ENCODE data around the gene SCG5.

SCG5 gene

DNA sequence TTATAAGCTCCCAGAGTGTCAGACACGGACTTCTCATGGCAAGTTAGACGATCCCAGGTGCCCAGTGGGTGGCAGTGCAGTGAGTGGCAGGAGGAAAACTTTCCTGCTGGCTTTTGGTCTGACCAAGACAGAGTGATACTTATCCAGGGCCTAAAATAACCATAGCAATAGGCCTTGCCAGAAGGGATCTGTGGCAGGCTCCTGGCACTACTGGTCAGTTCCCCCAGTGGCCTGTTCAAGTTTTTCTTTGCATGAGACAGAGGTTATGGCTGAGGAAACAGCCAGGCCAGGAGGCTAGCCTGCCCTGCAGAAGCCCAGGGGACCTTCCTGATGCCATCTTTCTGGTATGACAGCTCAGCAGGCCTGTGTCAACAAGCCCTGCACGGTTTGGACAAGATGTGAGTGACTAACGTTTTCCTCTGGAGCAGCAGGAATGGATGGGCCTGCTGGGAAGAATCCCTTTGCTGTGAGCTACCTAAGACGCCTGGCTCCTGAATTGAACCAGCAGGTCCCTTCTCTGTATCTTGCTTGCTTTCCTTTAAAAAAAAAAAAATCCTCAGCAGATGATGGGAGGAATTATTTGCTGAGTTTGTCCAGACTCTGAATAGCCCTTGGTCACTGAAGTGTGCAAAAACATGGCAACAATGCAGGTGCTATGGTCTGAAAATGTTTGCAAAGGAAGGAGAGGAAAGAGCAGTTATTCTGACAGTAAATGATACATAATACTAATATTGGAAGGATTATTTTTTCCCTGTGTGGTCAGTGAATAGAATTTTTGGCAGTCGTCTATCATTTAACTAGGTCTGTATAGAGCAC lies 18.0 kb downstream of the SCG5 start:
- DNase-seq (ENCODE audit: low spot score), result no peak

DNA sequence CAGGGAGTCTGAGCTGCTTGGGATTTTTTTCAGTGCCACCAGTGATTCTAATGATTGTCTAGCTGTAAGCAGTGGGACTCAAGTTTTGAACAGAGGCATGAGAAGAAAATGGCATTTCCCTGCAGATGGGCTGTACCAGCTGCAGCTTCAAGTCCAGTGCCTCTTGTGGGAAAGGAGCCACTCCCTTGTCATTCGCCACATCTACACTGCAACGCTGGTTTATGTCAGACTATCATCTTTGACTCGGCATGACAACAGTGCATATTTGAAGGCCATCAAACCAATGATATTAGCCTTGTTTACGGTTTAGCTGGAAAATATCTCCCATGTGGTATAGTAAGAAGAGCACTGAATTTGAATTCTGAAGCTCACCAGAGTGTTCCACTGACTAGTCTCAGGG lies 22.2 kb downstream of the SCG5 start:
- DNase-seq (ENCODE audit: low spot score), result no peak

DNA sequence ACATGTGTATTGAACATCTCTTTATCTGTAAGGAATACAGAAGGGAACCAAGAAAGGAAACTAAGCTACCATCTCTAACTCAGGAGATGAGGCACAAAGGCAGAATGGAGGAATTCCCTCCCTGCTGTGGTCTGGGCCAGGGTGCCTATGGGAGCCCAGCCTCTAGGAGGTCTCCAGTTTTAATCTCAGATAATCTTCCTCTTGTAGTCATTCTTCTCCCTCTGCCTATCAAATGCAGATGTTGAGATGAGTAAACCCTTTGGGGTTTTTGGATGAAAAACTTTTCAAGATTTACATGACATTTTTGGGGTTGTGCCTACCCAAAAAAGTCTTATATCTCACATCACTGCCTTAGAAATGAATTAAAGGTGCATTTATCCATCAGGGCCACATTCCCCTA lies 23.3 kb downstream of the SCG5 start:
- no peak for DNase-seq (ENCODE audit: low spot score)

DNA sequence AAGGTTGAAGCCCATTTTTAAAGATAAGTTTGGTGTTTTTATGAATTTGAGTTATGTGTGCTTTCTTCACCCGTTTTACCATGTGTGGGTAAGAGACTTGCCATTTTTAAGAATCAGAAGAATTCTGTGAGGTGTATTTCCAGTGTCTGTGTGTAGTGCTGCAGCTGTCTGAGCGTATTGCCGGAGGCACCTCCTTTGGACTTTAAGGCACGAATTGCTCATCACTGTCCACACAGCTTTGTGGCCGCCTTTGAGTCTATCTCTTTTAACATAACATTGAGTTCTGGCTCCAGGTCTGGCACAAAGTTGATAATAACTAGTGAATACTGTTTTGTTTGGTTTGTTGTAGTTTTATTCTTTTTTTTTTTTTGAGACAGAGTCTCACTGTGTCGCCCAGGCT lies 25.8 kb downstream of the SCG5 start:
- no peak for DNase-seq (ENCODE audit: low spot score)

DNA sequence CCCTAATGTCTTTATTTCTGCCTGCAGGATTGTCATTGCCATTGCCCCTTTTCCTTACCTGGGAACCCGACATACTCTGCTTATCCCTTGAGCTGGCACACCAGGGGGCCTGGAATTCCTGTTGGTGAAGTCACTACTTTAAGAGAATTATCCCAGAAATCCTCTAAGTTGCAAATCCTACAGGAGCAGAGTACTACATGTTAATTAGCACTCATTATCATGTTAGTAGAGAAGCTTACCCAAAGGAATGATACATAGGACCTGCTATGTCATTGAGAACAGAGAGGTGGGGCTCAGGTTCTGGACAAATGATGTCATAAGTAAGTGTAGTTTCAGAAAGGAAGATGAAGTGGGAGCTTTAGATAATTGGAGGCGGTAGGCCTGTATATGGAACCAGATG lies 27.4 kb downstream of the SCG5 start:
- no peak for DNase-seq (ENCODE audit: low spot score)

DNA sequence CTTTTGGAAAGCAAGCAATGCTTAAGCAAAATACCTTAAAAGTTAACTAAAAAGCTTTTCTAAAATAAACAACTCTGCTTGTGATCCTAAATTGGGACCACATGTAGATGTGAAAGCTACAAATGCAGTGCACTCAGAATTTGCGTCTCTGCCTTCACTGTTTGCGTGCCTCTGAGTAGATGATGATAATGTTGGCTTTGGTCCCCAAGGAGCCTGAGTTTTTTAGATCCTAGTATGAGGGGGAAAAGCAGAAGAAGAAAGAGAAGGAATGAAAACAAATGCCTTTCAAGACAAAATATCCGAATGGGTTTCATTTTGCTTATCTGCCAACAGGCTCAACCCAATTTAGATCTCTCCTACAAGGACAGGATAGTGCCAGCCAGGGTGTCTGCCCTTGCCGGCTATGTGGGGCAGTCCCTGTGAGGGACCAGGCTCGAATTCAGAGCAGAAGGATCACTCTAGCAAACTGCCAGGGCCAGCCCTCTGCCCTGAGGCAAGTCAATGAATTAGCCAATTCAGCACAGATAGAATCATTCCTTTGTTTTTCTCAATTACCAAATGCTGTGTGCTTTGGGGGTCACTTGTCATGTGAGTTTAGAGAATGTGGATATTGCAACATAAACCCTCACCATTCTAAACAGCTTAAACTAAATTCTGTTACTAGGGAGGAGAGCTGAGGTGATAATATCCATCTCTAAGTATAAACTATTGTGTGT lies 28.5 kb downstream of the SCG5 start:
- DNase-seq (ENCODE audit: low spot score), result no peak

DNA sequence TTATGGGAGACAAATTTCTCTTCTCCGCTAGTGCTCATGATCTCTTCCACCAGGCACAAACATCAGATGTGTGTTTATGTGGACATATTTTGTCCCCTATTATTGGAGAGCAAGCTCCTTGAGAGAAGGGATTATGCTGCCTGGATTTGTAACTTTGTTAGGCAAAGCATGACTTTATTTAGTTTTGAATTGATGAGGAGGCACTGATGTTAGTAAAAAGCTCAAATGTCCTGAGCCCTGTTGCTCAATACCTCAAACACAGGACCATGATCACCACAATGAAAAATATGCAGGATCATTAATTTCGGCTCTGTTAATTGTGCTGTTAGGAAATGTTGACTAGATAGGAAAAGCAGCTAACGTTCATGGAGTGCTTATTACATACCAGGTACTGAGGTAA lies 29.1 kb downstream of the SCG5 start:
- no peak for DNase-seq (ENCODE audit: low spot score)

DNA sequence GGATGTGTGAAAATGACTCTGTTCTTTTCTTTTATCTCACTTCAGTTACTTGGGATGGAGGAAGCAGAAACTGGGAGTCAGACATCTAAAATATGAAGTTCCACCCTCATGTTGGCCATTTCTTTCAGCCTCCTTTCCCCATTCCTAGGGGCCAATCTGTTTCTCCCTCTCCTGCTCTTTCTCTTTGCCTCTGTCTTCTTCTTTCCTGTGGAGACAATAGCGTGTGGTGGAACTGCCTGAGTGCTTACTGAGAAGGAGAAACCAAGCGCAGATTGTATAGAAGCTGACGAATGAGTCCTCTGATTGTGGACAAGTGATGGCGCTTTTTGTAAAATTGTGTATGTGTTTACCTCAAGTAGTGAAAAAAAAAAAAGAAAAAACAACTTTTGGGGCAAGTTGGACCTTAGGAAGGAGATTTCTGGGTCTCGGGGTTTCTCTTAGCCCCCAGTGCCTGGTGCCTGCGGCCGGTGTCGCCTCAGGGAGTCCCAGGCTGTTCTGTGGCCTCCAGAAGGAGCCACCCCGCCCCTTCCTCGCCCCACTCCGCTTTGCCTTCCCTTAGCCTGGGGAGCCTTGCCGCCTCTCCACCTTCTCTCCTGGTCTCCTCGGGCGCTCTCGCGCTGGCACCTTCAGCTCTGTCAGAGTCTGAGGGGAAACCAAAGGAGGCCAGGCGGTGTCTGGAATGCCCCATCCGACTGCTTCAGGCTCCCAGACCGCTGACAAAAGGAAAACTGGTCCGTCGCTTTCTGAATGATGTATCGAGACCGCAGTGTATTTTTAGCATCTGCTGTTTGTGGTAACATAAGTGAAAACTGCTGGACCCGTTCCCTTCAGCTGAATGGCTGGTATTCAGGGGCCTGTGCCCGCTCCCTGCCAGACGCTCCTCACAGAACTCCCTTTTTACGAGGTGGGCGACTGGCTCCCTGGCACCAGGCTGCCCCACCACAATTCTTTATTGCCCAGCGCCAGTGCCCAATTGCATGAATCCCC lies 30.1 kb downstream of the SCG5 start:
- DNase-seq (ENCODE audit: low spot score), result no peak

DNA sequence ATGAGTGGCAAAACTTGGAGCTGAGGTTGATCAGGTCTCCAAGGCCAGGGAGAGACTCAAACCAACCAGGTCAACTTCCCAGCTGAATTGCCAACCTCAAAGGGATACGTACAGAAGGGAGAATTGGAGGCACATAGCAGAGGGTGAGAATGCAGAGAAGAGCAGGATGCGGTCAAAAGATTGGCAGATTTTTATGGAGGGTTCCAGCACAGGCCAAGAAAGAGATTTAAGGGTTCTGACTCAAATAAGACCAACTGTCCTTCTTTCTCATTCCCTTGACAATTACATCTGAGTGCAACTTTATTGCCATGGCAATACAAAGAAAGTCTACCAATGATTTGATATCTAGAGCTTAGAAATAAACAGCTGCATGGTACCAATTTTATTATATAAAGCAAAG lies 33.2 kb downstream of the SCG5 start:
- no peak for DNase-seq (ENCODE audit: low spot score)

DNA sequence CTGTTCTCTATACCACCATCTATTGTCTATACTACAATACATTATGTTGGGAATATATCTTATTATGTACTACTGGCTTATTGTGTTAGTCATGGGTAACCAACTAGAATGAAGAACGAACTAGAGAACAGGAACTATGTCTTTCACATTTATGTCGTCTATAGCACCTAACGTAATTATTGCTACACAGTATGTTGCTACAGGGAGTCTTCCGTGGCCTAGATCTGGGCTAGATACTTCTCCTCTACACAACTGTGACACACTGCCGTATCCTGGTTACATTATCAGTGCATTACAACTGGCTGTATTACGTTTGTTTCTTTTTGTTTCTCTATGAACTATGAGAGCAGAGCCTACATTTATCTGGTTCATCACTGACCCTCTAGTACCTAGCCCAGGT lies 34.0 kb downstream of the SCG5 start:
- DNase-seq (ENCODE audit: low spot score), result no peak

DNA sequence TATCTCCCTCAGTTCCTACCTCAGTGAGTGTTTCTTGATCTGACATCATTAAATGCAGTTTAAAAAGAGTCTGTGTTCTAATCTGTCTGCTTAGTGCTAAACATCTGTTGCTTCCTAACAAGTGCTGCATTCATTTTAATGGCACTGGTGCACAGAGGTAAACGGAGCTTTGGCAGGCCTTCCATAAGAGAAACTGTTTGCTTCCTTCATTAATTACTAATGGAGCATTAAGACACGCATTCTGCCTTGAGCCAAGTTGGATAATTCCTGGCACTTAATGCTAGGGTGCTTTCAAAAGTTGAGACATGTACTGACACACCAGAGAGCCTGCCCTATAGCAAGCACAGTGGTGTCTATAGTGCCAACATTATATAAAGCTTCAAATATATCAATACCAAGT lies 34.7 kb downstream of the SCG5 start:
- DNase-seq (ENCODE audit: low spot score), result no peak

DNA sequence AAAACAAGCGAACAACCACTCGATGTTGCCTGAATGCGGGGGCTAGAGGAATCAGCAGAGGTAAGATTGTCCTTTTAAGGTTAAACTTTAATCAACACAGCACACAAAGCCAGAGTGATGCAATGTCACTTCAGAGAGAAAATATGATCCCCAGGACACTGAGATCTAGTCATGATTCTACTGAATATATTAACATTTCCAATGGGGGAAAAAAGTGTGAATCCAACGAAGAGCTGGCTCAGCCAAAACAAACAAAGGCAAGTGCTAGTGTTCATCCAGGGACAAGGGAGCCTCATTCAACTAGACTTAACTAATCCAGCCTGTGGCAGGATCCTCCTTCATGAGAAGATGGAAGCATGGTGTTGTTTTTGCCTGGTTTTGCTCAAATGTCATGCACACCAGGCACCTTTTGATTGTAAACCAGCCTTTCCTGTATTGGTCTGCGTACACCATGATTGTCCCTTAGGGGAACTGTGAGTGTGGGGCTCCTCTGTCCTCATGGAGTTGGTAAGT lies 35.8 kb downstream of the SCG5 start:
- DNase-seq (ENCODE audit: low spot score), result no peak

DNA sequence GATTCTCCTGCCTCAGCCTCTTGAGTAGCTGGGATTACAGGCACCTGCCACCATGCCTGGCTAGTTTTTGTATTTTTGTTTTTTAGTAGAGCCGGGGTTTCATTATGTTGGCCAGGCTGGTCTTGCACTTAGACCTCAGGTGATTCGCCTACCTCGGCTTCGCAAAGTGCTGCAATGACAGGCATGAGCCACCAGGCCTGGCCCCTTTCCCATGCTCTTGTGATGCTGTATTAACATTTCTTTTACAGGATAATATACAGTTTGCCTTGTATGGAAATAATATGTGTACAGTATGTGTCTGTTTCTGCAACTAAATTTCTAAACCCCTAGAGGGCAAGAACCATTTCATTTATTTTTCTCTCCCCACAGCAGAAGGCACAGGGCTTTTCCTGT lies 37.8 kb downstream of the SCG5 start:
- no peak for DNase-seq (ENCODE audit: low spot score)

DNA sequence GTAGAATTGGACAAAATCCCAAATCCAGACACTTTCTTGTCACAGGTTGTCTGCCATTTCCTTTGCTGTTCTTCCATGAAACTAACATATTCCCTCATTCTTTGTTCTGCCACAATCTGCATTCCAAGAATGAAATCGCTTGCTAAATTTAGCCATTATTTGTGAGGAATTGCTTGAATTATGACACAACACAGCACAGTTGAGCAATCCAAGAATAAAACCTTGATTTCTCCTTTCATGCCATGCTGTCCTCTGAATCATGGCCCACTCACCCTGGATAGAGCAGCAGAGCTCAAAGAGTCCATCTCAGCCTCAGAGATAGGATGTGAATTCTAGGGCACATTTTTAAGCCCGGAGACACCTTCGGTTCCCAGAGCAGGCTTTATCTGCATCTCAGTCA lies 41.1 kb downstream of the SCG5 start:
- no peak for DNase-seq (ENCODE audit: low spot score)

DNA sequence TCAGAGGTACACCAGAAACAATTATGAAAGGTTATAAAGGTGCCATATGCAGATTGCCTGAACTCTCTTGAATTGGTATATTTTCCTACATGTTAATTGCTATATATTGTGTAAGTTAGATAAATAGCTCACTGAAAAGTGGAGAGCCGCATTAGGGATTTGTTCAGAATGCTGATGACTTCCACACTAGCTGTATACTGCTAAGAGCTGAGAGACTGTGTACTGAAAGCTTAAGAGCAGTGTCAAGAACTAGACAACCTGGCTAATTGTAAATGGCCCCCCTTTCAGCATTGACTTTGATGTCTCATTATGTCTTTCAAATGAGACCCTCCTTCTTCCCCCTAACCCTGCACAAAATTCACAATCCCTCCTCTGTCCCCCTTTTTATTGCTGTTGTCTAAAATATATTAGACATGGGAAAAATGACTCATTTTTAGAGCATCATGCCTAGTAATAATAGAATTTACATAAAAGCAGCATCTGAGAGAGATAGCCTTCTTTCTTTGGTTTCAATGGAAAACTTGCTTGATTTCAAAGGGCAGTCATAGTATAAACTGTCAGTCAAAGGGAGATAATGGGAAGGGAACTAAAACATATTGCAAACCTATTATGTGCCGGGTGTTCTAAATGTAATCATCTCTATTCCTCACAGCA lies 41.6 kb downstream of the SCG5 start:
- DNase-seq (ENCODE audit: low spot score), result no peak

DNA sequence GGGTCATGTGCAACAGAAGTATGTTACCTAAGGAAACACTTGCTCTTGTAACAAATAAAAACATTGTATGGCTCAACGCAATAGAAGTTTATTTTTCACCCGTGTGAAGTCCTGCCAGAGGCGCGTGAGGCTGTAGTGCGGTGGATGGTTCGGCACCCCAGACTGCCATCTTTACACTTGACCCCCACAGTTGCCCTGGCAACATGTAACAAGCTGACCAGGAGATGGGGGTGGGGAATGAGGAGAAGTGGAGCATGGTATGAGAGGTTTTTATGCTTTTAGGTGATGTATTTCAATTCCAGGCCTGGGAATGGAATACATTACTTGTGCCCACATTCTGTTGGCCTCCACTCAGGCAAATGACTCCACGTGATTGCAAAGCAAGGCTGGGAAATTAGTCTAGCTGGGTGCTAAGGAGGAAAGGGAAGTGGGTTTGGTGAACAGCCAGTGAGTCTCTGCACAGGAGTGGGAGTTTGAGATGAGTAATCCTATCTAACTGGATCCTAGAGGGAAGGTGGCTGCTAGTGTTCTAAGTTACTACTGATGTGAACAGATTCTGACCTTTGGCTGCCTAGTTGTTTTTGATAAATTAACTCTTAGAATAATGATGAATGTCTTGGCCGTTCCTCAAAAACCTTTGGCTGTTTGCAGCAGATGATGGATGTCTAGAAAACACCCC lies 42.5 kb downstream of the SCG5 start:
- no peak for DNase-seq (ENCODE audit: low spot score)

DNA sequence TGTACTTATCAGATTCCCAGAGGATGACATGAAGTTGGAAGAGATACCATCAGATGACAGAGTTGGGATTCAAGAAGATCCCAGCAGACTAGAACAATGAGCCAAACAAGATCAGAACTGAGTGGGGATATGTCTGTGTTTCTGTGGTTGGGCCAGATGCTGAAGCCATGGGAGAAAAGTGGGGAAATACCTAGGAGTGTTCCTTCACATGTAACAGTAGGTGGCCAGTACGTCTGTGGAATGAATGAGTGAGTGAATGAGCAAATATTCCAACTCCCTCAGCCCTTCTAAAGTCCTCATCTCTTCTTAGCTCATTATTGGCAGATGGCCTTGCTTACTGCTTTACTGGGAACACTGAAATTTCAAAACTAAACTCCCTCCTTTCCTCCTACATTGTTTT lies 44.1 kb downstream of the SCG5 start:
- no peak for DNase-seq (ENCODE audit: low spot score)

DNA sequence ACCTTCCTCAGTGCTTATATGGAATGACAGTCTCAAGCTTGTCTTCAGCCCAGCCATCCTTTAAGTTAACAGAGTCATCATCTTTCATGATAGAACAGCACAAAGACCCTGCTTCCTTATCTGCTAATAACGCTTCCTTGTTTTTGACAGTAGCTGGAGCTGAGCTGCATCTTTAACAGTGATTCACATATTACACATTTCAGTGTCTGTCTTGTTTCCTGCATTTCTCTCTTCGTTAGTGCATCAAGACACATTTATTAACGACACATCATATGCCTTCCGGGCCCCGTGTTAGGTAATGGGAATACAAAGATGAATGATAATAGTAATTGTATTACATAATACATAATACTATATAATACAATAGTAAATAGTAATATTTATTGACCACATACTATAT lies 46.0 kb downstream of the SCG5 start:
- no peak for DNase-seq (ENCODE audit: low spot score)

DNA sequence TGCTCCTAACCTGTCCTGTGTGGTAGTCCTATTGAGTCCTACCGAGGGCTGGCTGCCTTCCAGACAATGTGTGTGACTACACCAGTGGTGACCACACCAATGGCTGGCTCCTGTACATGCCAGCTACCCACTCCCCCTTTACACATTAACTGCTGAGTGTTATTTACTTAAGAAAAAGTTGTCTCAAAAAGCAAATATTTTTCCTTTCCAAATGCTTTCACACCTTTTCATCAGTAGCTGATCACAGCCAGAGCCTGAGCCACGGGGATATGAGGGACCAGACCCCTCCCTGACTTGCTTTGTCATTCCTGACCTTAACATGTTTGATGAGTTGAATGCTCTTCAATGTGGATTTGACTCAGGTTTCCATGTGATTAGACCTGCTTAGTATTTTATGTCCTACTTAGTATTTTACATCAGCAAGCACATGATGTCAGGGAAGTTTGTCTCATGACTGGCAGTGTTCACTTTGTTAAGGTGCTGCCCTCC lies 46.7 kb downstream of the SCG5 start:
- no peak for DNase-seq (ENCODE audit: low spot score)

DNA sequence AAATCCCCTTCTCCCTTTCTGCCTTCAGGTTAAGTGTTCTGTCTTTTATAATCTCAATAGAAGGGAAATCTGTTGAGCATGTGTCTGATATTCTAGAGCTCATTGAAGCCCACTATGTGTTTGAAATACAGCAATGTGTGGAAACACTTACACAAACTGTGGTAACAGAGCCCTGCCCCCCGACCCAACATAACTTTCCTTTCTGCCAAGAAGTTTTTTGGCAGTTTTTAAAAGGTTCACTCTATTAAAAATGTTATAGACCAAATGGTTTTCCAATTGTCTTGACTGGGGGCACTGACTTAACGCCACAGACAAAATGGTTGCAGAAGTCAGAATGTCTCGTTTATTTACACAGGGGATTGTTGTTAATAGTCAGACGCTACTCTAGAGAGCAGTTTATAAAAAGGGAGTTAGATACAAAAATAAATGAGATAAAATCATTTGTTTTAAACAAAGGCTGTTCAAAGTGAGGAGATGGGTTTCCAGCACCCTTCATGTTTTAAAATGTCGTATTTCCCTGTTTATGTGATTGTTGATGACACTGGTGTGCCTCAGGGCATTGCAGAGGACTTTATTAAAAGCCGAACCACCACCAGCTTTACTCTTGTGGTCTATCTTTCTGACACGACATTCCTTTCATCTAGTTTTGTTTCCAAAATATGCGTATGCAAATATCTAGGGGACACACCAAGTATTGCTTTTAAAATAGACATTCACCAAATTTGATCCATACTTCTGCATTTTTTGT lies 49.6 kb downstream of the SCG5 start:
- no peak for DNase-seq (ENCODE audit: low spot score)

DNA sequence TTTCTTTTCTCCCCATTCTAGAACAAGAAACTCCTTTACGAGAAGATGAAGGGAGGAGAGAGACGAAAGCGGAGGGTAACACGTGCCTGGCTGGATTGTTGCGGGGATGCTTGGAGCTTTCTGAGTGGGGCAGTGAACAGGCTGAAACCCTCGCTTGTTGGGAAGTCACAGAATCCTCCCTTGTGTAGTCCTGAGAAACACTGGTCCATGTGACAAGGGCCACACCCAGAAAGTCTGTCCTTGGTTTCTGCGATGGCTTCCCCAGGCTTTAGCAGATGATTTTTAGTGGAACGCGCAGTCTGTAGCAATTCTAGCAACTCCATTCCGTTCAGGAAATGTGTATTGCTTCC lies 50.2 kb downstream of the SCG5 start:
- no peak for DNase-seq (ENCODE audit: low spot score)

All from hematopoietic multipotent progenitor cell treated with erythropoietin and hydrocortisone succinate and interleukin-3 and kit ligand, for 17 days (in vitro differentiated cells).